Measurements from ENCODE around the gene PDLIM4.

The PDLIM4 gene

DNA sequence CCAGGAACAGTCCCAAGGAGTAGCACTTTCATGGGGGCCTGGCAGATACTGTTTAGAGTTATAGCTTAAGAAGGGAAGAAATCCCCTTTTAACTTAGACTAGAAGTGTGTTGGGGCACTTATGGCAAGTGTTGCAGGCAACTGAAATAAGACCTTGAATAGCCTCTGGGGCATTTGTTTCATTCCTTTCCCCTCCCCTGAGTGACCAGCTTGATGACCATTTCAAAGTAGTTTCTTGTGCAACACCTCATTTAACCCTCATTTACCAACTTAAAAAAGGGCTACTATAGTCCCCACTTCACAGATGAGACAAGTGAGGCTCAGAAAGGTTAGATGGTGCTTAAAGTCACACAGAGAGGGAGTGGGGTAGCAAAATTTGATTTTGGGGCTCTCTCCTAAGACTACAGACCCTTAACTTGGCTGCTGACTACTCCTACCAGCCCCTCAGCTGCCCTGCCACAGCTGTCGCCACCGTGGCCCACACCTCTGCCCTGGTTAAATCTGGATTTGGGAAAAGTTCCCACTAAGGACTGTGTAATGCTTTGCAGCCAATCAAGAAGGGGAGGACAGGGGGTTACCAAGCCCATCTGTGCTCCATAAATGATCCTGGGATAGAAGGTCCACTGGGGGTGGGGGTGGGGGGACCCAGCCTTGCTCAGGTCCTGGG lies 5.5 kb downstream of the PDLIM4 start:
- no peaks in the 10 kb centered on the region for H3F3A ChIP-seq (ENCODE audit: control insufficient read depth, insufficient read depth)
- H3K9me2 ChIP-seq (replicated peaks; ENCODE audit: control insufficient read depth, low read length): no peaks in the 10 kb centered on the region
- no peaks in the 10 kb centered on the region for H4K20me1 ChIP-seq (ENCODE audit: control insufficient read depth, insufficient read depth, low read depth, low read length)
- H3K36me3 ChIP-seq (ENCODE audit: control insufficient read depth, low read length): no peaks in the 10 kb centered on the region
- H3K4me2 ChIP-seq (ENCODE audit: low read length): no peak overlapping the region
- no peak for TF ChIP-seq EZH2phosphoT487 (IDR thresholded peaks at IDR 0.05; ENCODE audit: borderline replicate concordance, low read length)
- TF ChIP-seq CTCF (IDR thresholded peaks at IDR 0.05; ENCODE audit: low read depth, low read length, poor library complexity, severe bottlenecking): no peak
- no peak overlapping the region for H3K4me3 ChIP-seq (ENCODE audit: low read length)
- peaks cover 11% of the 10 kb centered on the region for H3K27me3 ChIP-seq (ENCODE audit: control insufficient read depth, low read length)
- H3K4me1 ChIP-seq (ENCODE audit: control insufficient read depth, low read length): no peaks in the 10 kb centered on the region
- H3K9me3 ChIP-seq (ENCODE audit: control insufficient read depth, insufficient read depth, low read length): no peaks in the 10 kb centered on the region
- H3K79me2 ChIP-seq (ENCODE audit: control insufficient read depth, low read length): no peaks in the 10 kb centered on the region
- no peak overlapping the region for H3K27ac ChIP-seq (ENCODE audit: low read depth, low read length)

DNA sequence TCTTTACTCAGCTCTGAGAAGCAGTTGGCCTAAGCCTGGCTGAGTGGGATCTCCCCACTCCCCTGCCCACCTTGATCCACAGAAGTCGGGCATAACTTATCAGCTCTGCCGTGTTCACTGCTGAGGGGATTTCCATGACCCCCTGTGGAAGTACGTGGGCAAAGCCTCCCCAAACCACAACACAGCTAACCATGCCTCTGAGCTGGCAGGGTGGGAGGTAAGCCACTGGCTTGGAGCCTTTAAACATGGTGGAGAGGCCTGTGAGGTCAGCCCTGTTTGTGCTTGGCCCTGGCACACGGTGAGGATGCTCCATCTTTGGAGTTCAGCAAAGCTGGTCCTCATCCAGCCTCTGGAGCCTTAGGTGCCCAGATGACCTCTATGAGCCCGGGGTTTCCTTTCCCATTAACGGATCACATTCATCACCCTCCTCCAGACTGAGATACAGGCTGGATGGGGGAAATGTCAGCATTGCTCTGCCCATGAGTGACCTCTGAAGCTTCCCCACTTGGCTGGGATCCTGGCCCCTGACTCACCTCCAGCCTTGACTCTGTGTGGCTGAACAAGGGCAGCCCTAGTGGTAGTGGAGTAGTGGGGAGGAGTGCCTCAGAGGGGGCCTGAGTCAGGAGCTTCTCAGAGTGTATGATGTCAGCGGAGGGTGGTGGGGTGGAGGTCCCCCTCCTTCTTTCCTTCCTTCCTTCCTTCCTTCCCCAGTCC lies 6.2 kb downstream of the PDLIM4 start:
- Histone ChIP-seq H4K20me1 (ENCODE audit: control insufficient read depth, insufficient read depth, low read depth, low read length) (no peaks in the 10 kb centered on the region), H3F3A (ENCODE audit: control insufficient read depth, insufficient read depth) (no peaks in the 10 kb centered on the region), H3K4me2 (ENCODE audit: low read length) (no peak overlapping the region), H3K79me2 (ENCODE audit: control insufficient read depth, low read length) (no peaks in the 10 kb centered on the region), H3K4me3 (ENCODE audit: low read length) (no peak overlapping the region), H3K4me1 (ENCODE audit: control insufficient read depth, low read length) (no peaks in the 10 kb centered on the region), H3K9me3 (ENCODE audit: control insufficient read depth, insufficient read depth, low read length) (no peaks in the 10 kb centered on the region), H3K27ac (ENCODE audit: low read depth, low read length) (no peak overlapping the region), H3K27me3 (ENCODE audit: control insufficient read depth, low read length) (peaks cover 11% of the 10 kb centered on the region), H3K9me2 (replicated peaks; ENCODE audit: control insufficient read depth, low read length) (no peaks in the 10 kb centered on the region), H3K36me3 (ENCODE audit: control insufficient read depth, low read length) (no peaks in the 10 kb centered on the region)
- no peak for TF ChIP-seq CTCF (IDR thresholded peaks at IDR 0.05; ENCODE audit: low read depth, low read length, poor library complexity, severe bottlenecking)
- TF ChIP-seq EZH2phosphoT487 (IDR thresholded peaks at IDR 0.05; ENCODE audit: borderline replicate concordance, low read length): no peak

- no peaks in the 10 kb centered on the region for H3K36me3 ChIP-seq (ENCODE audit: control insufficient read depth, low read length)
- H3K4me2 ChIP-seq (ENCODE audit: low read length): no peak overlapping the region
- peaks cover 11% of the 10 kb centered on the region for H3K27me3 ChIP-seq (ENCODE audit: control insufficient read depth, low read length)
- TF ChIP-seq CTCF (IDR thresholded peaks at IDR 0.05; ENCODE audit: low read depth, low read length, poor library complexity, severe bottlenecking): no peak
- TF ChIP-seq EZH2phosphoT487 (IDR thresholded peaks at IDR 0.05; ENCODE audit: borderline replicate concordance, low read length): no peak
- H3K9me3 ChIP-seq (ENCODE audit: control insufficient read depth, insufficient read depth, low read length): no peaks in the 10 kb centered on the region
- H3F3A ChIP-seq (ENCODE audit: control insufficient read depth, insufficient read depth): no peaks in the 10 kb centered on the region
- H3K4me1 ChIP-seq (ENCODE audit: control insufficient read depth, low read length): no peaks in the 10 kb centered on the region
- H3K9me2 ChIP-seq (replicated peaks; ENCODE audit: control insufficient read depth, low read length): no peaks in the 10 kb centered on the region
- H4K20me1 ChIP-seq (ENCODE audit: control insufficient read depth, insufficient read depth, low read depth, low read length): no peaks in the 10 kb centered on the region
- H3K4me3 ChIP-seq (ENCODE audit: low read length): no peak overlapping the region
- no peaks in the 10 kb centered on the region for H3K79me2 ChIP-seq (ENCODE audit: control insufficient read depth, low read length)
- no peak overlapping the region for H3K27ac ChIP-seq (ENCODE audit: low read depth, low read length)
Measured at GRCh38 chr5:132264546-132265335, 7.2 kb downstream of the PDLIM4 start.
